A673 (cell line): ENCODE results near the gene GP1BB. TPM values are rescaled to one million over a fixed set of nuclear protein-coding genes. Genes with fewer than 3 reads are reported as not detected.

Experiments used
- BruUV-seq: library from RNA; stranded (reverse); fragments of 400-500 nt; replicated peaks from 2 replicates; lab custom pipeline; 2021; lab: Mats Ljungman, UMichigan
- CTCF ChIA-PET: fragments of 300-600 bp; sonication (Branson Sonifier 250); formaldehyde crosslinking; loops from one replicate; lab custom pipeline; 2022; ENCODE audit warnings: antibody characterized with exemption; lab: Charles Lee
- POLR2A ChIA-PET: fragments of 300-600 bp; sonication (Branson Sonifier 250); formaldehyde crosslinking; loops from one replicate; lab custom pipeline; 2022; ENCODE audit warnings: antibody characterized with exemption; ENCODE audit not compliant: low non-redundant PET; lab: Charles Lee
- DNase-seq: peaks from one replicate; pipeline ENCODE4 v3.0.0-alpha.2; 2015; ENCODE audit warnings: low spot score
- H3K27ac ChIP-seq: fragments of 200-600 bp; sonication (generic); 2 replicates; pipeline ENCODE4 v1.5.1; 2016; ENCODE audit warnings: mixed run types, low read depth, mild to moderate bottlenecking, mixed read lengths, antibody characterized with exemption, low read length; ENCODE audit not compliant: poor library complexity, severe bottlenecking
- H3K27me3 ChIP-seq: fragments of 200-600 bp; sonication (generic); replicated peaks from 2 replicates; pipeline ENCODE4 v1.6.1; 2017; ENCODE audit warnings: mixed run types, low read depth, mild to moderate bottlenecking, mixed read lengths, antibody characterized with exemption, low read length; ENCODE audit not compliant: insufficient read depth, poor library complexity
- H3K36me3 ChIP-seq: fragments of 200-600 bp; sonication (generic); 2 replicates; pipeline ENCODE4 v1.6.1; 2016; ENCODE audit warnings: mixed run types, mild to moderate bottlenecking, mixed read lengths, antibody characterized with exemption, low read length; ENCODE audit not compliant: insufficient read depth, poor library complexity, severe bottlenecking
- H3K4me1 ChIP-seq: fragments of 200-600 bp; sonication (generic); 2 replicates; pipeline ENCODE4 v1.6.1; 2017; ENCODE audit warnings: mixed run types, mild to moderate bottlenecking, mixed read lengths, antibody characterized with exemption, low read length; ENCODE audit not compliant: insufficient read depth, poor library complexity, severe bottlenecking
- H3K4me3 ChIP-seq: fragments of 200-600 bp; sonication (generic); 2 replicates; pipeline ENCODE4 v1.5.1; 2016; ENCODE audit warnings: low read depth, mixed run types, mild to moderate bottlenecking, mixed read lengths, low read length; ENCODE audit not compliant: poor library complexity, severe bottlenecking
- H3K9me3 ChIP-seq: fragments of 200-600 bp; sonication (generic); 2 replicates; pipeline ENCODE4 v1.6.1; 2016; ENCODE audit warnings: mixed run types, low read depth, mild to moderate bottlenecking, mixed read lengths, antibody characterized with exemption, low read length; ENCODE audit not compliant: poor library complexity, severe bottlenecking
- CTCF ChIP-seq: fragments of 300-800, 200-600 bp; sonication (generic); conservative IDR thresholded peaks from 2 replicates; pipeline ENCODE4 v1.5.1; 2017; ENCODE audit warnings: low read depth, mild to moderate bottlenecking, antibody characterized with exemption, low read length, moderate library complexity, mixed read lengths
- EZH2 ChIP-seq: fragments of 200-600 bp; sonication (generic); IDR thresholded peaks from 2 replicates; pipeline ENCODE4 v1.6.1; 2017; ENCODE audit warnings: borderline replicate concordance, low read depth, mild to moderate bottlenecking, mixed read lengths, antibody characterized with exemption, low read length; ENCODE audit not compliant: poor library complexity, severe bottlenecking
- intact Hi-C: fragments of 100-400 bp; cut with micrococcal nuclease; formaldehyde crosslinking; loops from one replicate; pipeline ENCODE4 v1.10.0; 2022; ENCODE audit not compliant: unreplicated experiment
- total RNA-seq: library from RNA; stranded (reverse); gene quantifications from 2 replicates; pipeline ENCODE4 v1.2.3, GENCODE V29; 2021

The GP1BB gene
- total RNA-seq, 1 experiment from 2014 or later, result 12.6 TPM

- Histone ChIP-seq H3K4me3 (no peak overlapping the region), H3K27me3 (no peaks in the 10 kb centered on the region), H3K4me1 (no peaks in the 10 kb centered on the region), H3K27ac (no peak overlapping the region), H3K9me3 (no peaks in the 10 kb centered on the region), H3K36me3 (no peaks in the 10 kb centered on the region)
- POLR2A ChIA-PET, result no interaction called here
- TF ChIP-seq CTCF (no peak), EZH2 (no peak)
- DNase-seq, result no peak
- no TSS peak for BruUV-seq
- intact Hi-C loops, result no loop called here
- CTCF ChIA-PET, result no interaction called here
These were observed 21.1 kb downstream of the GP1BB start for GRCh38 chr22:19744350-19745006.

- CTCF ChIA-PET, result no interaction called here
- POLR2A ChIA-PET, result interaction anchor here (0.6 kb wide), 1 partner anchor 136 kb away, joined by 4 read pairs; no protein-coding TSS in a partner anchor
These were observed 22.1 kb downstream of the GP1BB start for GRCh38 chr22:19745155-19746101.

GRCh38 chr22:19746726-19747125 lies 23.4 kb downstream of the GP1BB start:
- no peaks in the 10 kb centered on the region for H3K4me1 ChIP-seq
- H3K27ac ChIP-seq, result no peak overlapping the region
- ChIA-PET CTCF (no interaction called here), POLR2A (no interaction called here)
- no peaks in the 10 kb centered on the region for H3K36me3 ChIP-seq
- intact Hi-C loops, result no loop called here
- BruUV-seq, result no TSS peak
- H3K4me3 ChIP-seq, result no peak overlapping the region
- no peaks in the 10 kb centered on the region for H3K9me3 ChIP-seq
- no peak for DNase-seq
- TF ChIP-seq EZH2 (no peak), CTCF (no peak)
- no peaks in the 10 kb centered on the region for H3K27me3 ChIP-seq

More at GRCh38 chr22:19745155-19746101, 22.1 kb downstream of the GP1BB start:
- no peaks in the 10 kb centered on the region for H3K36me3 ChIP-seq
- no TSS peak for BruUV-seq
- H3K9me3 ChIP-seq, result no peaks in the 10 kb centered on the region
- H3K27ac ChIP-seq, result no peak overlapping the region
- TF ChIP-seq CTCF (no peak), EZH2 (no peak)
- no peak for DNase-seq
- no peaks in the 10 kb centered on the region for H3K4me1 ChIP-seq
- intact Hi-C loops, result no loop called here
- no peaks in the 10 kb centered on the region for H3K27me3 ChIP-seq
- no peak overlapping the region for H3K4me3 ChIP-seq
